SHP77 (cell line): ENCODE measurements around the gene PAM16.

Experiments
- DNase-seq, 2 experiments: peaks; one replicate each; lab custom pipeline; 2025; lab: John Stamatoyannopoulos, UW

The PAM16 gene

DNA sequence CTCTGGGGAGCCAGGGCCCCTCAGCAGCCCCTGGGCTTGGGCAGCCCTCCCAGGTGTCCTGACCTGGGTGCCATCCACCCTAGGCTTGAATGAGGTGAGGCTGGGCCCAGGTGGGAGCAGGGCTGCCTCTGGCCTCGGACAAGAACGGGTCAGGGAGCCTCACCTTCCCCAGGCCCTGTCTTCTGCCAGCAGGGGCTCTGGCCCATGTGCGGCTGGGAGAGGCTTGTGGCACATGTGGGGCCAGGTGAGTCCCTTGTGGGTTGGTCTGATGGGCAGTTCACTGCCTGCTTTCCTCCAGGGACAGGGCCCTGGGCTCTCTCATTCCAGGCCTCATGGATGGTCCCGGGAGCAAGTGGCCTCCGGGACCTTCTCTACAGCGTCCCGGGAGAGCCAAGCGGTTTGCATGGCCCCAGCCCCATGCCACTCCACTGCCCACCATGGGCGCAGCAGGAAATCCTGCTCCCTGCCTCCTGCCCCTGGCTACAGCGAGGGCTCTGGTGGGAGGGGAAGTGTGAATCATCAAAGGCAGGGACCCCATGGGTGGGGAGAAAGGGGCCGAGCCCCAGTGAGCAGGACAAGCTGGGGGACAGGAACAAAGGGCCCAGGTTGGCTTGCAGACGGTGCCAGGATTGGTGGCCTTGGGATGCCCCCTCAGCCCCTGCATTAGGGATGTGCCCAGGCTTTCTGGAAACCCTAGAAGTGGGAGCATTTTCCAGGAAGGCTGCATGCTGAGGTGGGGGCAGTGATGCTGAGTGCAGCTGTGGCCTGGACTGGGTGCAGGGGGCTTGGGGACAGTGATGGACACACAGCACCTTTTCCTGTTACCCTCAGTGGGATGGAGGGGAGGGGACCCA lies 32.7 kb upstream of the PAM16 start:
- no peak for DNase-seq

DNA sequence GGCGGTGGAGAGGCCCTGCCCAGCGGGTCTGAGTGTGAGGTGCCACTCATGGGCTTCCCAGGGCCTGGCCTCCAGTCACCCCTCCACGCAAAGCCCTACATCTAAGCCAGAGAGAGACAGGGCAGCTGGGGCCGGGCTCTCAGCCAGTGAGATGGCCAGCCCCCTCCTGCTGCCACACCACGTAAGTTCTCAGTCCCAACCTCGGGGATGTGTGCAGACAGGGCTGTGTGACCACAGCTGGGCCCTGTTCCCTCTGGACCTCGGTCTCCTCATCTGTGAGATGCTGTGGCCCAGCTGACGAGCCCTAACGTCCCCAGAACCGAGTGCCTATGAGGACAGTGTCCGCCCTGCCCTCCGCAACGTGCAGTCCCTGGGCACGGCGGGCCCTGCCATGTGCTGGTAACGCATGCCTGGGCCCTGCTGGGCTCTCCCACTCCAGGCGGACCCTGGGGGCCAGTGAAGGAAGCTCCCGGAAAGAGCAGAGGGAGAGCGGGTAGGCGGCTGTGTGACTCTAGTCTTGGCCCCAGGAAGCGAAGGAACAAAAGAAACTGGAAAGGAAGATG lies 31.8 kb upstream of the PAM16 start:
- no peak for DNase-seq

DNA sequence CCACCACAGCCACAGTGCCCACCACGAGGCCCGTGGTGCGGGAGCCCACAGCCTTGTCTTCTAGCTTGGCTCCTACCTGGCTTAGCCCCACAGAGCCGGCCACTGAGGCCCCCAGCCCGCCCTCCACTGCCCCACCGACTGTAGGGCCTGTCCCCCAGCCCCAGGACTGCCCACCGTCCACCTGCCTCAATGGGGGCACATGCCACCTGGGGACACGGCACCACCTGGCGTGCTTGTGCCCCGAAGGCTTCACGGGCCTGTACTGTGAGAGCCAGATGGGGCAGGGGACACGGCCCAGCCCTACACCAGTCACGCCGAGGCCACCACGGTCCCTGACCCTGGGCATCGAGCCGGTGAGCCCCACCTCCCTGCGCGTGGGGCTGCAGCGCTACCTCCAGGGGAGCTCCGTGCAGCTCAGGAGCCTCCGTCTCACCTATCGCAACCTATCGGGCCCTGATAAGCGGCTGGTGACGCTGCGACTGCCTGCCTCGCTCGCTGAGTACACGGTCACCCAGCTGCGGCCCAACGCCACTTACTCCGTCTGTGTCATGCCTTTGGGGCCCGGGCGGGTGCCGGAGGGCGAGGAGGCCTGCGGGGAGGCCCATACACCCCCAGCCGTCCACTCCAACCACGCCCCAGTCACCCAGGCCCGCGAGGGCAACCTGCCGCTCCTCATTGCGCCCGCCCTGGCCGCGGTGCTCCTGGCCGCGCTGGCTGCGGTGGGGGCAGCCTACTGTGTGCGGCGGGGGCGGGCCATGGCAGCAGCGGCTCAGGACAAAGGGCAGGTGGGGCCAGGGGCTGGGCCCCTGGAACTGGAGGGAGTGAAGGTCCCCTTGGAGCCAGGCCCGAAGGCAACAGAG lies 31.0 kb upstream of the PAM16 start:
- no peak for DNase-seq

DNA sequence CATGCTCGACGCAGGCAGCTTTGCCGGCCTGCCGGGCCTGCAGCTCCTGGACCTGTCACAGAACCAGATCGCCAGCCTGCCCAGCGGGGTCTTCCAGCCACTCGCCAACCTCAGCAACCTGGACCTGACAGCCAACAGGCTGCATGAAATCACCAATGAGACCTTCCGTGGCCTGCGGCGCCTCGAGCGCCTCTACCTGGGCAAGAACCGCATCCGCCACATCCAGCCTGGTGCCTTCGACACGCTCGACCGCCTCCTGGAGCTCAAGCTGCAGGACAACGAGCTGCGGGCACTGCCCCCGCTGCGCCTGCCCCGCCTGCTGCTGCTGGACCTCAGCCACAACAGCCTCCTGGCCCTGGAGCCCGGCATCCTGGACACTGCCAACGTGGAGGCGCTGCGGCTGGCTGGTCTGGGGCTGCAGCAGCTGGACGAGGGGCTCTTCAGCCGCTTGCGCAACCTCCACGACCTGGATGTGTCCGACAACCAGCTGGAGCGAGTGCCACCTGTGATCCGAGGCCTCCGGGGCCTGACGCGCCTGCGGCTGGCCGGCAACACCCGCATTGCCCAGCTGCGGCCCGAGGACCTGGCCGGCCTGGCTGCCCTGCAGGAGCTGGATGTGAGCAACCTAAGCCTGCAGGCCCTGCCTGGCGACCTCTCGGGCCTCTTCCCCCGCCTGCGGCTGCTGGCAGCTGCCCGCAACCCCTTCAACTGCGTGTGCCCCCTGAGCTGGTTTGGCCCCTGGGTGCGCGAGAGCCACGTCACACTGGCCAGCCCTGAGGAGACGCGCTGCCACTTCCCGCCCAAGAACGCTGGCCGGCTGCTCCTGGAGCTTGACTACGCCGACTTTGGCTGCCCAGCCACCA lies 30.2 kb upstream of the PAM16 start:
- peak; percentile 80 to 81 for DNase-seq

DNA sequence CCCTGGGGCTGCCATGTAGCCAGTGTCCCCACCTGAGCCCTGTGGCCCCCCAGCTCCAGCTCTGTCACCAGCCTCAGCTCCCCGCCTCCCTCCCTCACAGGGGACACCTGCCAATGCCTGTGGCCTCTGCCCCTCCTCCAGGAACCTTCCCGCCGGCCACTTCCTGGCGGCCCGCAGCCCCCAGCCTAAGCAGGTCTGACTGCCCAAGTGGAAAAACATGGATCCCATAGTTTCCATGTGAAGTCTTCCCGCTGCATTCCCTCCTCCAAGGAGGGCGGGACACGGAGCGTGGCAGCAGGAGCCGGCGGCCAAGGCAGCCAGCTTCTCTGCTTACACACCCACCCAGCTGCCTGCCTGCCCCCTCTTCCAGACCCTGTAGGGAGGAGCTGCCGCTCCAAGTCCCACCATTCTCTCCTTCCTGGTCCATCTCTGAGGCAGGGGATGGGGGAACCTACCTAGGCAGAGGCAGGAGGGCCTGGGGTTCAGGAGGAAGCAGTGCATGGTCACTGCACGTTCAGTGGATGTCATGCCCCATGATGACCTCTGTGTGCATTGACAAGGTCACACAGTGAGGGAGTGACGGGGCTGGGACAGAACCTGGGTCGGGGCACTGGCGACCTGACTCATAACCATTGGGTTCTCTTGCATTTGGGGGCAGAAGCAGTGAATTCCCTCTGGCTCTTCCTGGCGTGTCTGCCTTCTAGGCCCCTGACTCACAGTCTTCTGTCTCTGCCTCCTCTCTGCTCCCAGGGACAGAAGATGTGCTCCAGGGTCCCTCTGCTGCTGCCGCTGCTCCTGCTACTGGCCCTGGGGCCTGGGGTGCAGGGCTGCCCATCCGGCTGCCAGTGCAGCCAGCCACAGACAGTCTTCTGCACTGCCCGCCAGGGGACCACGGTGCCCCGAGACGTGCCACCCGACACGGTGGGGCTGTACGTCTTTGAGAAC lies 29.3 kb upstream of the PAM16 start:
- DNase-seq, result no peak

DNA sequence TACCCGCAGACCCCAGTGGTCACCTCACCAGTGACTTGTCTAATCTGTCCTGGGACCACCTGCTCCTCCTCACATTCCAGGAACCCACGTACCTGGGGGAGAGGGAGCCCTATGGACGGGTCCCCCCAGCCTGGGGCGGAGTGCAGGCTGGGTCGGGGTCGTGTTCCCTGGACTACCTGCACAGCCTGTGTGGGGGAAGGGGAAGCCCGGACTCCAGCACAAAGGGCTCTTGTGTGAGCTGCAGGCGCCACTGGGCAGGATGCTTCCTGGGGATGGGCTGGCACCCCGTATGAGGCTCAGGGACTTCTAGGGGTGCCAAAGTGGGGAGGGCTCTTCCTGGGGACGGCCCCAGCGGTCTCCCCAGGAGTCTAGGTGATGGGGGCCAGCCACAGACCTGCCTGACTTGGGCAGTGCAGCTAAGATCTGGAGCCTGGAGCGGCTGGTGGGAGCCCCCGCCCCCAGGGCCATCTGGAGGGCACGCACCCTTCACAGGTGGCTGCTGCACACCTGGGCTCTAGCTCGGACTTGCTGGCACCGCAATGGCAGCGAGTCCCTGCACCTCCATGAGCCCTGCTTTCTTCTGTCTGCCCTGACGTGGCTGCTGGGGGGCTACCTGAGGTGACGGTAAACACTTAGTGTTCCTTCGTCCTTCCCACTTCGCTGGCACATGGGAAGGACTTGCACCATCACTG lies 28.0 kb upstream of the PAM16 start:
- no peak for DNase-seq

DNA sequence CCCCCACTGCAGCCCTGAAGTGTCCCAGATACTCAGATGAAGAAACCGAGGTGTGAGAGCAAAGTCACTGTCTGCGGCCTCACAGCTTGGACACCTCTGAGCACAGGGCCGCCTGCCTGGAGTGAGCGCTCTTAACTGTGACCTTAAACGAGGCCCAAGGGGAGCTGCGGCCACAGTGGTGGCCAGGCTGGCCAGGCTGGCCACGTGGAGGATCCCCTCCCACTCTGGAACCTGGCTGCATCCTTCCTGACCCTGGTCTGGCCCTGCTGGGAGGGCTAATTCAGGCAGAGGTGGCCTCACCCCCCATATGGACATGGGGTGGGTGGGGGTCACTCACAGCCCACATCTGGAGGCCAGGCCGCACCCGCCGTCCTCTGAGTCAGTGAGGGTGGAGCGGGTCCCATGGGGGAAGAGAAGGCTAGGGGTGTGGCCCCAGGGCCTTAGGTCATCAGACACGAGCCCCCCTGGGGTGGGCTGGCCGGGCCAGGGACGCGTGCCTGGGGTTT lies 27.1 kb upstream of the PAM16 start:
- DNase-seq, result no peak

DNA sequence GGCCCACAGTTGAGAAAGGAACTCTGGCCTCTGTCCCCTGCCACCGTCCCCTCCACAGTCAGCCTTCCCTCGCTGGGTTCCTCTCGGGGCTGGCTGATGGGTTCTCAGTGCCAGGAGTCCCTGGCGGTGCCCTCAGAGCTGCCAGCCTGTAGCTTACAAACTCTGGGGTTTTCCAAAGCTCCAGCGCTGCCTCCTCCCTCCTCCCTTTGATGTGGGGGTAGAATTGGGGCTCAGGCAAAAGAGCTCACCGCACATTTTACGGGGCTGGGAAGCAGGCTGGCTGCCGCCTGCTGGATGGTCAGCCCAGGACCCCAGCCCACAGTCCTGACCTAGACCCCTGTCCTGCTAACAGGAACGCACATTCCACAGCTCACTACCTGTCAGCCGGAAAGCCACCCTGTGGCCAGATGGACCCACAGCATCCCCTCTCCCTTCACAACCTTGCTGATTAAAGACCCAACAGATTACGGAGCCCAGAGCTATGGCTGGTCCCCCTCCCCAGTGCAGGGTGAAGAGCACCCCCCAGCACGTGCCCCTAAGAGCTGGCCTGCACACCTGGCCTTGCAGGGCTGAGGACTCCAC lies 26.5 kb upstream of the PAM16 start:
- DNase-seq, result no peak

DNA sequence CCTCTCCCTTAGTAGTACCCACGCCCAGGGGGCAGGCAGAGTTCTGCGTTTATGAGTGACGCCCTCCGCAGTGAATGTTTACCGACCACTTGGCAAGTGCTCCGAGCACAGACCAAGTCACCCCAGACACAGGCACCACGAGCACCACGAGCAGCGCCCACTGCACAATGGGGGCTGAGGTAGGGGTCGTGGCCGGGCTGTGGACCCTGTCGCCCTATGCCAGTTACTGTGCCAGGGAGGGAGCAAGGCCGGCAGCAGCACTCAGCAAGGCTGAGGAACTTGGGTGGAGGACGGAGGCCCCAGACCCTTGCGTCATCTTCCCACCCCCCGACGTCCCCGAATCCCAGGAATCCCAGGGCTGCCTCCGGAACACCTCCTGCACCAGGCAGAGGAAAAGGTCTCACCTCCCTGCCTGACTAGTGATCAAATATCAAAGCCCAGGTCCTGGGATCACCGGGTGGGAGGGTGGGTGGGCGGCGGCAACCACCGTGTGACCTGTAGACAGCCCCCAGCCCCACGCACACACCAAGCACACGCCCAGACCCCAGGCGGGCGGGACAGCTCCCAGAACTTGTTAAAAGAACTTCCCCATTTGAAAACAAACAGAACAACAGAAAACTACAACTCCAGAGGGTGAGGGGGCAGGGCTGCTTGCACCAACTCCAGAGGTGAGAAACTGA lies 25.9 kb upstream of the PAM16 start:
- no peak for DNase-seq

DNA sequence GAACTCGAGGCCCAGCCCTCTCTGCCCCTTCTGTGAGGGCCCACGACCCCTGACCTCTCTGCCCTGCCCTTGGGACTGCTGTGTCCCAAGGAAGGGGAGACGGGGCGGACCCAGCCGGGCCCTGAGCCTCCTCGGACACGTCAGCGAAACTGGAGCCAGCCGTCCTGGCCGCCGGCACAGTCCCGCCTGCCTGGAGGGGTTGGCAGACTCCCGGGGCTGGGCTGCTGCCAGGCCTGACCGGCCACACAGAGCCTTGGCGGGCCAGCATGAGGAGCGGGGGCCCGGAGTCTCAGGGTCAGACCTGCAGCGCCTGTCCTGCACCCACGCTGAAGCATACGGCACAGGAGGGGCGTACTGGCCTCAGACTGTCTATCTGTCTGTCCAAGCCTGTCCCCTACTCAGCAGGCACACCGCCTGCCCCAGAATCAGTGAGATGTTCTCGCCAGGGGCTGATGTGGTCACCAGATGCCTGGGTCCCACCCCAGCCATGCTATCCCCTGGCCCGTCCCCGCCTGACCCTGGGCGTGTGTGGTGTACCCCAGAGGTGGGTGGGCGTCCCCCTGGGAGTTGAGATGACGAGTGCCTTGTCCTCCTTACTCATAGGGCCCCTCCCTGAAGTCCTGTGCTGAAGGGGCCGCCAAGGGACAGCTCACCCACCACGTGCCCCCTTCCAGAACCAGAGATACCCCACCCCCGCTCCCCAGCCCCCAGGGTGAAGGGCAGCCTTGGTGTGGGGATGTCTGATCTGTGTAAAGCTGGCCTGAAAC lies 25.2 kb upstream of the PAM16 start:
- no peak for DNase-seq

DNA sequence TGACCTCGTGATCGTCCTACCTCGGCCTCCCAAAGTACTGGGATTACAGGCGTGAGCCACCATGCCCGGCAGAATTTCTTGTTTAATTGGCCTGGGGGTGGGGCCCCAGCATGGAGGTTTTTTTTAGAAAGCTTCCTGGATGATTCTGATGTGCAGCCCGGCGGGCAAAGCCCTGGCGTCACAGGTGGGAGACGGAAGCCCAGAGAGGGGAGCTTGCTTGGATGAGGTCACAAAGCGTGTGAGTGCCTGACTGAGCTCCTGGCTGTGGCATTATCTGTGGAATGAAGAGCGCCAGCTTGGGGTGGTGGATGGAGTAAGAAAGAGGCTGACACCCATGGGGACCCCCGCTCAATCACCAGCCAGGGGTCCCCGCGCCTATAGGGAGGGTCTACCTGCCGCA lies 24.6 kb upstream of the PAM16 start:
- DNase-seq, result no peak

DNA sequence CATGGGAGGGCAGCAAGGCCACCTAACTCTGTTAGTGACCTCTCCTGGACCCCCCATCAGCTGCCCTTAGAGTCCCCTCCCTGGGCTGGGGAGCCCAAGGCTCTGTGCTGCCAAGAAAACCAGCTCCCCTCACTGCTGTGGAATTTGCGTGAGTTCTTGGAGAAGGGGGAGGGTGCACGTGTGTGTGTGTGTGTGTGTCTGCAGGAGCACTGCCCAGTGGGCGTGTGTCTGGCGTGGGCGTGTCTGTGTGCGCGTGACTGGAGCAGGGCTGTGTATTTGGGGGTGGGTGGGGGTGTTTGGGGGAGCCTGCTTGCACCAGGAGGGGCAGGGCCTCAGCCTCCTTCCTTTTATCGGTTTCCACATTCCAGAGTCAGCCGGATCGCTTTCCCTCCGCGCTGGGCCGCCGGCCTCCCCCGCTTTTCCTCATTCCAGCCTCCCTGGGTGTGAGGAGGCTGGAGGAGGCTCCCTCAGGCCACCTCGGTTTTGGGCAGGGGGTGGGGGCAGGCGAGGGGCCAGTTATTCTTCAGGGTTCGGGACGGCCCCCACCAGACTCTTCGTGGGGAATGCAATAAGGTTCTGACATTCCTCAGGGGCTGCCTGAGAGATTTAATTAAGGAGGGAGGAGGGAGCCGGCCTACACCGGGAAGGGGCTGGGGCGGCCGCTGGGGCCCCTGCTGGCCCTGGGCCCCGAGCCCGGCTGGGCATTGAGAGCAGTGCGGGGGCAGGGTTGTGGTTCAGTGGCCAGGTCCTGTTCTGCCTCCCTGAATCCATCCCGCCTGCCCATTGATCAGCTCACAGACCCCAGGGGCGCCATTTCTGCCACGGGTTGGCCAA lies 23.0 kb upstream of the PAM16 start:
- no peak for DNase-seq

DNA sequence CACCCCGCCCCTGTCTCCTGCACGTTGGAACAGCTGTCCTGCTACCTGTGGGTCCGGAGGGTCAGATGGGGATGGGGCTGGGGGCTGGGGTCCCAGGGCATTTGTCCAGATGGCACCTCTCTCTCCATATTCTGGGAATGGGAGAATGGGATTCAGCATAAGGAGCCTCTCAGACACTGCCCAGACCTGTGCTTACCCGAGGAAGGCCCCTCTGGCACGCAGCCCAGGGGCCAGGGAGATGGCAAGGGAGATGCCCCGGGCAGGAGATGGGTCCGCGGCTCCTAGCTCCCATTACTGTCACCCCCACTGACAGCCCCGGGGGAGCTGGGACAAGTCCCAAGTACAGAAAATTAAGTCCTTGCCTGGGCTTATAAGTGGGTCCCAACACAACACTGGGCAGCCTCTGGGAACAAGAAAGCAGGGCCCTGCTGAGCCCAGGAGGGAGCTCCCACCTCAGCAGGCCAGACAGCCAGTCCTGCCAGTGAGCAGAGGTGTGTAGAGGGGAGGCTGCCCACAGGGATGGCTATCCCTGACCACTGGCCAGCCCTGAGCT lies 22.3 kb upstream of the PAM16 start:
- peak in 1 of 2 experiments; percentile 71 for DNase-seq

DNA sequence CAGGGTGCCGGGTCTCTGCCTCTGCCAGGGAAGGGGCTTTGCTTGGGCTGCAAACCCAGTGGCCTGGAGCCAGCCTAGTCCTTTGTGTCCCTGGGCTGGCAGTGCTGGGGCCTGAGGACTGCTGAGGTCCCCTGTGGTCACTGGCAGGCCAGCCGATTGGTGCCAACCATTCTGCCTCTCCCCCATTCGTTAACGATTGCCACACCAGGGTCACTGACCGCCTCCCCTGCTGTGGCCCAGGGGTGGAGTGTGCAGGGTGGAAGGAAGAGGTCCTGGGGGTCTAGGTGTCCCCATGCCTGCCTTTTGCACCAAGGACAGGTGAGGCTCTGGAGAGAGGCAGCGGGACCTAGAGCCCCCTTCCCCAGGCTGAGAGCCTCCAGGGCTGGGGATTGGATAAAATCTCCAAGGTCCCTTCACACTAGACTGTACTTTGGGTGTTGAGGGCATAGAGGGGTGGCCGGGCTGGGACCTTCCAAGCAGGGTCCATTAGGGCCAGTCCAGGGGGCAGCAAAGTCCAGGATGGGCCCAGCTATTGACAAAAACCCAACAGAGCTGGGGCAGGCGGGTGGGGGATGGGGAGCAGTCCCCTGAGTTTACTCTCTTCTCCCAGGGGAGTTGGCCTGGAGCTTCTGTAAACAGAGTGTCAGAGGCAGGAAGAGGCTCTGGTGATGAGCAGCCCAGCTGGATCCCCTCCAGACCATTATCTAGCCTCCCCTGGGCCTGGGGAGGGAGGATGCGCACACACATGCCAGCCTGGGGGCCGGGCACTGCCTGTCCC lies 21.6 kb upstream of the PAM16 start:
- DNase-seq, result peak; percentile 75 to 85

DNA sequence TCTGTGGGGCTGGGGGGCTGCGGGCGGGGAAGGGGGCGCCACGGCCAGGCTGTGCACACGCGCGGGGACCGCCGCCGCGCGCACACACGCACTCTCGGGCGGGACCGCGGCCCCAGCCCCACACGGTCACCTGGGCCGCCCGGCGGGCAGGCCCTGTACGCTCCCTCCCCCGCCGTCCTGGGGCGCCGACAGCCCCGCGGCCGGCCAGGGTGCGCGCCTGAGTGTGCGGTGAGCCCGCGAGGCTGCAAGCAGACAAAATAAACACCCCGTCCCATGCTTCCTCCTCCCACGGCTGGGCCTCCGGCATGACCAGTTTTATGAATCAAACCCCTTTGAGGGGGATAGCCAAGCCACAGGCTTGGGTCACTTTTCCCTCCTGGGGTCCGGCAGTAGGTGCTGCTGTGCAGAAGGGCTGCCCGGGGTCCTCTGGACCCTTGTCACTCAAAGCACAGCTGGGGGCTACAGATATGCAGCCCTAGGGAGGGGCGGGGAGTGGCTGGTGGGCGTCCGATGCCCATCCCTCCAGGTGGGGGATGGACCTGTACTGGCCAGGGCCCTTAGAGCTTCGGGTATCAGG lies 21.0 kb upstream of the PAM16 start:
- DNase-seq, result no peak
